DND-41 (cell line): Measurements from ENCODE around the gene HTT.

Experiments used
- ATAC-seq: fragments of 200-7000 bp; cut with Tn5 transposase; 3 replicates; pipeline ENCODE4 v1.9.1; 2021; ENCODE audit warnings: low read depth; ENCODE audit not compliant: insufficient read depth
- DNase-seq: peaks from one replicate; pipeline ENCODE4 v3.0.0-alpha.2; 2020
- H2AFZ ChIP-seq: 2 replicates; pipeline ENCODE4 v1.6.0; 2012; ENCODE audit warnings: low read depth, low read length
- H3K27ac ChIP-seq: 2 replicates; pipeline ENCODE4 v1.5.1; 2012; ENCODE audit warnings: low read length, inconsistent platforms
- H3K27me3 ChIP-seq: fragments of 200-600 bp; sonication (generic); 2 replicates; pipeline ENCODE4 v1.6.0; 2012; ENCODE audit warnings: low read length, mild to moderate bottlenecking, inconsistent platforms; ENCODE audit not compliant: insufficient read depth, poor library complexity
- H3K36me3 ChIP-seq: 2 replicates; pipeline ENCODE4 v1.5.1; 2012; ENCODE audit warnings: low read length, inconsistent platforms; ENCODE audit not compliant: insufficient read depth
- H3K4me1 ChIP-seq: 2 replicates; pipeline ENCODE4 v1.5.1; 2012; ENCODE audit warnings: mild to moderate bottlenecking, low read length; ENCODE audit not compliant: insufficient read depth
- H3K4me2 ChIP-seq: 2 replicates; pipeline ENCODE4 v1.6.0; 2012; ENCODE audit warnings: mild to moderate bottlenecking, moderate library complexity, low read length, inconsistent platforms; ENCODE audit not compliant: insufficient read depth
- H3K4me3 ChIP-seq, 2 experiments: fragments of 200-600 bp in 1 of 2; shearing (Covaris generic) in 1 of 2; 2 replicates each; pipeline ENCODE4 v1.5.1; 2012 to 2016; ENCODE audit warnings: inconsistent platforms in 2 of 2, low read length in 2 of 2, mild to moderate bottlenecking in 2 of 2, low read depth in 1 of 2, moderate library complexity in 1 of 2
- H3K79me2 ChIP-seq: 2 replicates; pipeline ENCODE4 v1.6.0; 2012; ENCODE audit warnings: low read length, inconsistent platforms; ENCODE audit not compliant: insufficient read depth
- H3K9ac ChIP-seq: 2 replicates; pipeline ENCODE4 v1.6.0; 2012; ENCODE audit warnings: low read depth, mild to moderate bottlenecking, inconsistent platforms, low read length, moderate library complexity
- H3K9me3 ChIP-seq: 2 replicates; pipeline ENCODE4 v1.5.1; 2012; ENCODE audit warnings: low read length, moderate library complexity, mild to moderate bottlenecking, inconsistent platforms; ENCODE audit not compliant: insufficient read depth, severe bottlenecking
- H4K20me1 ChIP-seq: 2 replicates; pipeline ENCODE4 v1.6.0; 2012; ENCODE audit warnings: low read length; ENCODE audit not compliant: insufficient read depth
- EZH2 ChIP-seq: IDR thresholded peaks from 3 replicates; pipeline ENCODE4 v1.6.1; 2012; ENCODE audit warnings: borderline replicate concordance, low read depth, mild to moderate bottlenecking, moderate library complexity, low read length, inconsistent platforms; ENCODE audit not compliant: severe bottlenecking
- TF ChIP-seq, protein P1 (sequence below): IDR thresholded peaks from 2 replicates; pipeline ENCODE4 v1.5.1; 2012; ENCODE audit warnings: borderline replicate concordance, low read length, moderate library complexity, mild to moderate bottlenecking; ENCODE audit not compliant: poor library complexity, severe bottlenecking; ENCODE audit errors: extremely low read depth

The HTT gene

DNA sequence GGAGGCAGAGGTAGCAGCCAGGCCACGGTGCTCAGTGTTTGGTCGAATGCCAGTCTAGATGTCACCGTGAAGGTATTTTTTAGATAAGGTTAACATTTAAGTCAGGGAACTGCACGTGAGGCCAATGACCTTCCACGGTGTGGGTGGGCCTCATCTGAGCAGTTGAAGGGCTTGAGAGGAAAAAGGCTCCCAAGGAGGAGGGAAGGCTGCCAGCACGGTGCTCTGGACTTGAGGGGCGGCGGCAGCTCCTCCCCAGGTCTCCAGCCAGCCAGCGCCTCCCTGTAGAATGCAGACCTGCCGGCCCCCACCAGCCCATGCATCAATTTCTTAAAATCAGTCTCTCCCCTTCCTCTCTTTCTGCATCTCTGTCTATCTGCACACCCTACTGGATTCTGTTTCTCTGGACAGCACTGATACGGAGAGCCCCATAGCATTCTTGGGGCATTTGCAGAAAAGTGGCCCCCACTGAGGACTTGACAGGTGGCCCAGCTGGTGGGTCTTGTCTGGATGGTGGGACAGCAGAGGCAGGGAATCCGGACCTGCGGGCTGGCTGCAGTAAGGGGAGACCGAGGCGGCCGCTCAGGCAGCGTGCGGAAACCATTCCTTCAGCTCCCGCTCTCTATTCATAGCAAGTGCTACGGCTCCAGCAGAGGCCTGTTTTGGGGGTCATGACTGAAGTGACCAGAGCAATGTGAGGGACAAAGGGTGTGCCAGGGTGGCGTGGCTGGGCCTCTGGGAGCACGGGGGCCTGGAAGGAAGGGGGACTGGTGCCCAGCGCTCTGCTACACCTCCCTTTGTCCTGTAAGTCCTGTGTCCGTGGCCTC is 210.5 kb downstream of the HTT start:
- DNase-seq (no peak), ATAC-seq (no peak)
- Histone ChIP-seq H3K4me3 (no peak overlapping the region), H3K4me2 (no peak overlapping the region), H3K9me3 (no peaks in the 10 kb centered on the region), H4K20me1 (peaks cover 8% of the 10 kb centered on the region; the same call in 1 of the 2 replicates), H3K4me1 (no peaks in the 10 kb centered on the region), H3K36me3 (no peaks in the 10 kb centered on the region), H3K27ac (no peak overlapping the region), H3K9ac (no peak overlapping the region), H2AFZ (no peak overlapping the region), H3K79me2 (no peaks in the 10 kb centered on the region), H3K27me3 (peaks cover 8% of the 10 kb centered on the region)
- TF ChIP-seq, protein P1, sequence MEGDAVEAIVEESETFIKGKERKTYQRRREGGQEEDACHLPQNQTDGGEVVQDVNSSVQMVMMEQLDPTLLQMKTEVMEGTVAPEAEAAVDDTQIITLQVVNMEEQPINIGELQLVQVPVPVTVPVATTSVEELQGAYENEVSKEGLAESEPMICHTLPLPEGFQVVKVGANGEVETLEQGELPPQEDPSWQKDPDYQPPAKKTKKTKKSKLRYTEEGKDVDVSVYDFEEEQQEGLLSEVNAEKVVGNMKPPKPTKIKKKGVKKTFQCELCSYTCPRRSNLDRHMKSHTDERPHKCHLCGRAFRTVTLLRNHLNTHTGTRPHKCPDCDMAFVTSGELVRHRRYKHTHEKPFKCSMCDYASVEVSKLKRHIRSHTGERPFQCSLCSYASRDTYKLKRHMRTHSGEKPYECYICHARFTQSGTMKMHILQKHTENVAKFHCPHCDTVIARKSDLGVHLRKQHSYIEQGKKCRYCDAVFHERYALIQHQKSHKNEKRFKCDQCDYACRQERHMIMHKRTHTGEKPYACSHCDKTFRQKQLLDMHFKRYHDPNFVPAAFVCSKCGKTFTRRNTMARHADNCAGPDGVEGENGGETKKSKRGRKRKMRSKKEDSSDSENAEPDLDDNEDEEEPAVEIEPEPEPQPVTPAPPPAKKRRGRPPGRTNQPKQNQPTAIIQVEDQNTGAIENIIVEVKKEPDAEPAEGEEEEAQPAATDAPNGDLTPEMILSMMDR: no peak
- TF ChIP-seq EZH2: no peak

DNA sequence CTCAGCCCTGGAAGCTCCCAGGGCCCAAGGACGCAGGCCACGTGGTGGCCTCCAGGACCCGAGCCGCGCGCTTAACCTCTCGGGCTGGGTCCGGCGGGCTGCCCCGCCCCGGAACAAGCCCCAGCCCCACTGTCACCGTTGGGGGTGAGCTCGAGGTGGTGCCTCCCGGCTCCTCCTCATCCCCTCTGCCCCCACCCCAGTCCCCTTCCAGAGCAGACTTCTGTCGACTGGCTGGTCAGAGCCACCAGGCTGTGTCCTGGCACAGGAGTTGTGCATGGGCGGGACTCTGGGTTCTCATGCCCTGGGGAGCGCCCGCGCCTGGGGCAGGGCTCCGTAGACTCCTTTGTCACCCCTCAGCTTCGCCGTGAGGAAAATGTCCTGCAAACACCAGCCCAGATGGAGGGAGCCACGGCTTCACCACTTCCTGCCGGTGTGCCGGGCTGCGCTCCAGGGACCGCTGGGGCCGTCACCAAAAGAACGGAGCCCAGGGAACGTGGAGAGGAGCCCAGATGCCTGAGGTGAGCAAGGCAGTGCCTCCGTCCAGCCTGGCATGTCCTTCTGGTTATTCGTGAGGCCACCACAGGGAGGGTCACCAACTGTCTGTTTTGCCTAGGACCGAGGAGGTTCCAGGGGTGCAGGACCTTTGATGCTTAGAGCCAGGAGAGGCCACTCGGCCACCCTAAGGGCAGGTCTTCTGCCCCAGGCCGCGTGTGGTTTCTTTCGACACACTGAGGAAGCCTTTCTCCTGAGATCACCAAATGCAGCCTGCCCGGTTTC is 211.3 kb downstream of the HTT start:
- Histone ChIP-seq H3K4me2 (no peak overlapping the region), H3K36me3 (no peaks in the 10 kb centered on the region), H2AFZ (no peak overlapping the region), H3K79me2 (no peaks in the 10 kb centered on the region), H3K27ac (no peak overlapping the region), H3K9me3 (no peaks in the 10 kb centered on the region), H3K4me3 (no peak overlapping the region), H3K4me1 (no peaks in the 10 kb centered on the region), H3K27me3 (peaks cover 15% of the 10 kb centered on the region), H3K9ac (no peak overlapping the region; the same call in 1 of the 2 replicates), H4K20me1 (peaks cover 14% of the 10 kb centered on the region)
- ATAC-seq (no peak), DNase-seq (no peak)
- TF ChIP-seq EZH2: no peak
- TF ChIP-seq, protein P1: no peak

DNA sequence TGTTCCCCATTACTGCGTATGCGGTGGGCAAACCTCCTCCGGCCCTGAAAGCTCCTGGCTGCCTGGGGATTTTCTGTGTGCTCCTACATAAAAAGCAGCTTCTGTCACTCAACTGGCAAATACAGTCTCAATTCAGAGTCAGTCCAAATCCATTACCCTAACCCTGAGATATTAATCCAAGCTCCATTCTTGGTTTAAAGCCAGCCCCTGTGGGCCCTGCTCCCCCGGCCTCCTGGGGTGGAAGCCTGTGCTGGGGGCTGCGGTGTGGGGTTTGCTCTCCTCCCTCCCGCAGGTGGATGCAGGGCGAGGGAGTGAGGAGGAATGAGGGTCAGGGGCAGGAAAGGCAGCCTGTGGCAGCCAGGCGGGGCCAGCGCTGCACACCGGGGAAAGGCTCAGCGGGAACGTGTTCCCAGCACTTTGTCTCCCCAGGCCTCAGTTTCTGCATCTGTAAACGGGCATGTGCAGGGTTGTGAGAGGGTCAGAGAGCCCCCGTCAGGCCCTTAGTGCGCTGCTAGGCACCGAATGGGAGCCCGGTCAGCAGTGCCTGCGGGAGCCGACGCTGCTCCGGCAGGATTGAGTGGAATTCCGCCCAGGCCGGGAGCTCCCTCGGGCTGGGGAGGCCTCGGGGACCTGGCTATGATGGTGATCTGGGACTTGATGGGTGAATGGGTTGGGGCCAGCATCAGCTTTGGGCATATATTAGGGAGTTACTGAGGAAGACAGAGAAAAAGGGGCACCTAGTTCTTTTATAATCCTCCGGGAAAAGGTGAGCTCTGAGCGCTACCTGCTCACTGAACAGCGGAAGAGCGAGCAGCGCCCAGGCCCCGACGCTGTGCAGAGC is 212.1 kb downstream of the HTT start:
- Histone ChIP-seq H3K4me3 (no peak overlapping the region), H3K36me3 (no peaks in the 10 kb centered on the region), H2AFZ (no peak overlapping the region), H3K79me2 (no peaks in the 10 kb centered on the region), H3K27me3 (peaks cover 23% of the 10 kb centered on the region), H3K4me2 (no peak overlapping the region), H3K4me1 (peaks cover 2% of the 10 kb centered on the region), H3K27ac (no peak overlapping the region), H3K9me3 (no peaks in the 10 kb centered on the region), H4K20me1 (peaks cover 20% of the 10 kb centered on the region), H3K9ac (no peak overlapping the region)
- DNase-seq (no peak), ATAC-seq (no peak)
- no peak for TF ChIP-seq EZH2
- TF ChIP-seq, protein P1: no peak
